ENCODE measurements around the gene FAM186B.

Gene FAM186B

GRCh38 chr12:49552014-49552413, 53.4 kb downstream of the FAM186B start:
- Mint-ChIP-seq H3K4me3 (peak overlapping the region in 1 of 2 donors; percentile 12), H3K36me3 (peaks cover 3 to 12% of the 10 kb centered on the region in 2 donors), H3K4me1 (peaks cover 17 to 24% of the 10 kb centered on the region in 2 donors), H3K27me3 (peaks cover 29 to 37% of the 10 kb centered on the region in 2 donors), H3K27ac (no peak overlapping the region), H3K9me3 (no peaks in the 10 kb centered on the region)
- ATAC-seq (replicated peaks) (no peak), DNase-seq (no peak)

GRCh38 chr12:49550693-49551252, 54.7 kb downstream of the FAM186B start:
- Mint-ChIP-seq H3K27ac (no peak overlapping the region), H3K4me3 (no peak overlapping the region), H3K4me1 (peaks cover 17 to 24% of the 10 kb centered on the region in 2 donors), H3K9me3 (no peaks in the 10 kb centered on the region), H3K27me3 (peaks cover 36 to 43% of the 10 kb centered on the region in 2 donors), H3K36me3 (peaks cover 0 to under 1% of the 10 kb centered on the region in 2 donors)
- DNase-seq = no peak
- no peak for ATAC-seq (replicated peaks)

GRCh38 chr12:49549735-49550692, 55.4 kb downstream of the FAM186B start:
- H3K27ac Mint-ChIP-seq = no peak overlapping the region
- no peak for ATAC-seq (replicated peaks)
- no peaks in the 10 kb centered on the region for H3K9me3 Mint-ChIP-seq
- no peak overlapping the region for H3K4me3 Mint-ChIP-seq
- no peaks in the 10 kb centered on the region for H3K36me3 Mint-ChIP-seq
- H3K4me1 Mint-ChIP-seq = peaks cover 18 to 27% of the 10 kb centered on the region in 2 donors
- peaks cover 44 to 47% of the 10 kb centered on the region in 2 donors for H3K27me3 Mint-ChIP-seq
- DNase-seq = no peak

GRCh38 chr12:49548822-49549648, 56.4 kb downstream of the FAM186B start:
- peak overlapping the region; percentile 65 for H3K27ac Mint-ChIP-seq
- H3K27me3 Mint-ChIP-seq = peaks cover 50 to 57% of the 10 kb centered on the region in 2 donors
- H3K4me3 Mint-ChIP-seq = peak overlapping the region; percentile 71 to 76
- H3K36me3 Mint-ChIP-seq = no peaks in the 10 kb centered on the region
- DNase-seq = no peak
- no peaks in the 10 kb centered on the region for H3K9me3 Mint-ChIP-seq
- peaks cover 23 to 32% of the 10 kb centered on the region in 2 donors for H3K4me1 Mint-ChIP-seq
- ATAC-seq (replicated peaks) = peak; percentile 51 to 56

- H3K27me3 Mint-ChIP-seq = peaks cover 50 to 62% of the 10 kb centered on the region in 2 donors
- ATAC-seq (replicated peaks) (no peak), DNase-seq (no peak)
- peaks cover 22 to 29% of the 10 kb centered on the region in 2 donors for H3K4me1 Mint-ChIP-seq
- H3K36me3 Mint-ChIP-seq = no peaks in the 10 kb centered on the region
- no peaks in the 10 kb centered on the region for H3K9me3 Mint-ChIP-seq
- no peak overlapping the region for H3K27ac Mint-ChIP-seq
- H3K4me3 Mint-ChIP-seq = peak overlapping the region; percentile 71 to 76
Measured at GRCh38 chr12:49548481-49548821, 57.0 kb downstream of the FAM186B start.

- ATAC-seq (replicated peaks) (no peak), DNase-seq (no peak)
- Mint-ChIP-seq H3K36me3 (no peaks in the 10 kb centered on the region), H3K4me3 (no peak overlapping the region), H3K27me3 (peaks cover 50 to 57% of the 10 kb centered on the region in 2 donors), H3K27ac (no peak overlapping the region), H3K9me3 (no peaks in the 10 kb centered on the region), H3K4me1 (peaks cover 18 to 27% of the 10 kb centered on the region in 2 donors)
Measured at GRCh38 chr12:49547090-49547690, 58.2 kb downstream of the FAM186B start.

- Mint-ChIP-seq H3K4me3 (no peak overlapping the region), H3K27ac (no peak overlapping the region), H3K4me1 (peaks cover 20 to 35% of the 10 kb centered on the region in 2 donors), H3K36me3 (no peaks in the 10 kb centered on the region), H3K27me3 (peaks cover 50 to 57% of the 10 kb centered on the region in 2 donors), H3K9me3 (no peaks in the 10 kb centered on the region)
- no peak for ATAC-seq (replicated peaks)
- DNase-seq = no peak
Measured at GRCh38 chr12:49546481-49546880, 59.0 kb downstream of the FAM186B start.

GRCh38 chr12:49545815-49546214, 59.6 kb downstream of the FAM186B start:
- H3K27ac Mint-ChIP-seq = no peak overlapping the region
- H3K4me1 Mint-ChIP-seq = peaks cover 25 to 41% of the 10 kb centered on the region in 2 donors
- no peak for ATAC-seq (replicated peaks)
- no peak overlapping the region for H3K4me3 Mint-ChIP-seq
- H3K36me3 Mint-ChIP-seq = no peaks in the 10 kb centered on the region
- H3K27me3 Mint-ChIP-seq = peaks cover 50 to 54% of the 10 kb centered on the region in 2 donors
- no peaks in the 10 kb centered on the region for H3K9me3 Mint-ChIP-seq
- no peak for DNase-seq

- Mint-ChIP-seq H3K27ac (peak overlapping the region; percentile 42), H3K27me3 (peaks cover 50 to 51% of the 10 kb centered on the region in 2 donors), H3K9me3 (no peaks in the 10 kb centered on the region), H3K4me1 (peaks cover 34 to 53% of the 10 kb centered on the region in 2 donors), H3K36me3 (no peaks in the 10 kb centered on the region), H3K4me3 (no peak overlapping the region)
- ATAC-seq (replicated peaks) (no peak), DNase-seq (no peak)
Measured at GRCh38 chr12:49543914-49544815, 61.3 kb downstream of the FAM186B start.

- Mint-ChIP-seq H3K27me3 (peaks cover 43 to 45% of the 10 kb centered on the region in 2 donors), H3K27ac (no peak overlapping the region), H3K4me3 (no peak overlapping the region), H3K36me3 (no peaks in the 10 kb centered on the region), H3K4me1 (peaks cover 29 to 49% of the 10 kb centered on the region in 2 donors), H3K9me3 (no peaks in the 10 kb centered on the region)
- ATAC-seq (replicated peaks) (no peak), DNase-seq (no peak)
Measured at GRCh38 chr12:49543221-49543913, 62.1 kb downstream of the FAM186B start.

- no peak overlapping the region for H3K27ac Mint-ChIP-seq
- peaks cover 28 to 51% of the 10 kb centered on the region in 2 donors for H3K4me1 Mint-ChIP-seq
- no peak overlapping the region for H3K4me3 Mint-ChIP-seq
- DNase-seq = no peak
- peaks cover 39 to 43% of the 10 kb centered on the region in 2 donors for H3K27me3 Mint-ChIP-seq
- no peaks in the 10 kb centered on the region for H3K9me3 Mint-ChIP-seq
- ATAC-seq (replicated peaks) = no peak
- H3K36me3 Mint-ChIP-seq = no peaks in the 10 kb centered on the region
Measured at GRCh38 chr12:49542592-49543160, 62.8 kb downstream of the FAM186B start.

GRCh38 chr12:49541911-49542505, 63.4 kb downstream of the FAM186B start:
- no peak overlapping the region for H3K27ac Mint-ChIP-seq
- H3K9me3 Mint-ChIP-seq = no peaks in the 10 kb centered on the region
- H3K27me3 Mint-ChIP-seq = peaks cover 35 to 42% of the 10 kb centered on the region in 2 donors
- H3K4me3 Mint-ChIP-seq = no peak overlapping the region
- ATAC-seq (replicated peaks) = no peak
- H3K4me1 Mint-ChIP-seq = peaks cover 30 to 57% of the 10 kb centered on the region in 2 donors
- H3K36me3 Mint-ChIP-seq = no peaks in the 10 kb centered on the region
- DNase-seq = no peak
